HG03280 (cell line): ENCODE measurements around the gene NEU4.

Experiments
- ATAC-seq: cut with Tn5 transposase; IDR thresholded peaks from one replicate; pipeline ENCODE4 v1.9.1; 2021; ENCODE audit warnings: mild to moderate bottlenecking, moderate library complexity; ENCODE audit not compliant: unreplicated experiment

The NEU4 gene

DNA sequence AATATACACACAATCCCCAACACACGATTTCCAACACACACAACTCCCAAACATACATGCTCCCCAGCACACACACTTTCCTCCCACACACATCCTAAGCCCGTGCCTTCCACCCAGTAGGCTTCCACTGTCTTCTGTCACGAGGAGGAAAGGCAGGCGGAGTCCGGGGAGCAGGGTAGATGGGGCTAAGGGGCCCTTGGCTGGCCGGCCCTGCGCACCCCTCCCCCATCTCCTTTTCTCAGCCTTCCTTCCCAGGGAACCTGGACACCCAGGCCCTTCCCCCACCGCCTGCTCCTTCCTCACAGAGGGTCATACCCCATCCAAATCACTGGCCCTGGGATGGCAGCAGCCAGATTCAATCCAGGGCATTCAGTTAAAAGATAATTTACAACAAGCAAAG is 53.1 kb downstream of the NEU4 start:
- ATAC-seq = no peak

DNA sequence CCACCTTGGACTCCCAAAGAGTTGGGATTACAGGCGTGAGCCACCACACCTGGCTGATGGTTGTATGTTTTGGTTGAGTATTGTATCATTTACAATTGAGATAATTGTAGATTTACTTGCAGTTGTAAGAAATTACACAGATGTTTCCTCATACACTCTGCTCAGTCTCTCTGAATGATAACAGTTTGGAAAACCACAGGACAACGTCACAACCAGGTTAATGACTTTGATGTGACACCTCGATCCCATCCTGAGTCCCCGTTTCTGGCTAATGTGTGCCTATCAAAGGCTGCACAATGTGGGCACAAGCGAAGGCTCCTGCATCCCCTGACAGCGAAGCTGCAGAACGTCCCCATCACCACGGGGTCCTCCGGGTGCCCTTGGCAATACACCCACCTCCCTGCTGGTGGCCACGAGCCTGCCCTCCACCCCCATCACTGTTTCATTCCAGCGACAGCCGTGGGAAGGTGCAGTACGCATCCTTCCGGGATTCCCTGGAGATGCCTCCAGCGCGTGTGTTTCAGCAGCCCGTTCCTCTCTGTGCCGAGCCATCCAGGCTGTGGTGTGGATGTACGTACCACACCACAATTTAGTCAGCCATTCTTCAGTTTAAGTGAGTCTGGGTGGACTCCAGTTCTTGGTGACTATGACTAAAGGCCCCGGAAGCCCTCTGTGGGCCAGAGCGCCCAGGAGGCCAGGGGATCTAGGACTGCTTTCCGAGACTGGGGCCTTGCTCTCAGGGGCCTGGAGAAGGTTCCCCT is 54.0 kb downstream of the NEU4 start:
- ATAC-seq = no peak

GRCh38 chr2:241863536-241863954 is 54.6 kb downstream of the NEU4 start:
- no peak for ATAC-seq

GRCh38 chr2:241864168-241864849 is 55.3 kb downstream of the NEU4 start:
- ATAC-seq = no peak

DNA sequence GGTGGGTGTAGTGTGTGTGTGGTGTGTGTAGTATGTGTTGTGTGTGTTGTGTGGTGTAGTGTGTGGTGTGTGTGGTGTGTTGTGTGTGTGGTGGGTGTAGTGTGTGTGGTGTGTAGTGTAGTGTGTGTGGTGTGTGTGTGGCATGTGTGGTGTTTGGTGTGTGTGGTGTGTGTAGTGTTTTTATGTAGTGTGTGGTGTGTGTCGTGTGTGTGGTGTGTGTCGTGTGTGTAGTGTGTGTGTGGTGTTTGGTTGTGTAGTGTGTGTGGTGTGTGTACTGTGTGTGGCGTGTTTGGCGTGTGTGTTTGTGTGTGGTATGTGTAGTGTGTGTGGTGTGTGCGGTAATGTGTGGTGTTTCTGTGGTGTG is 55.8 kb downstream of the NEU4 start:
- no peak for ATAC-seq

- no peak for ATAC-seq
Measured at GRCh38 chr2:241865416-241865956, 56.5 kb downstream of the NEU4 start.

DNA sequence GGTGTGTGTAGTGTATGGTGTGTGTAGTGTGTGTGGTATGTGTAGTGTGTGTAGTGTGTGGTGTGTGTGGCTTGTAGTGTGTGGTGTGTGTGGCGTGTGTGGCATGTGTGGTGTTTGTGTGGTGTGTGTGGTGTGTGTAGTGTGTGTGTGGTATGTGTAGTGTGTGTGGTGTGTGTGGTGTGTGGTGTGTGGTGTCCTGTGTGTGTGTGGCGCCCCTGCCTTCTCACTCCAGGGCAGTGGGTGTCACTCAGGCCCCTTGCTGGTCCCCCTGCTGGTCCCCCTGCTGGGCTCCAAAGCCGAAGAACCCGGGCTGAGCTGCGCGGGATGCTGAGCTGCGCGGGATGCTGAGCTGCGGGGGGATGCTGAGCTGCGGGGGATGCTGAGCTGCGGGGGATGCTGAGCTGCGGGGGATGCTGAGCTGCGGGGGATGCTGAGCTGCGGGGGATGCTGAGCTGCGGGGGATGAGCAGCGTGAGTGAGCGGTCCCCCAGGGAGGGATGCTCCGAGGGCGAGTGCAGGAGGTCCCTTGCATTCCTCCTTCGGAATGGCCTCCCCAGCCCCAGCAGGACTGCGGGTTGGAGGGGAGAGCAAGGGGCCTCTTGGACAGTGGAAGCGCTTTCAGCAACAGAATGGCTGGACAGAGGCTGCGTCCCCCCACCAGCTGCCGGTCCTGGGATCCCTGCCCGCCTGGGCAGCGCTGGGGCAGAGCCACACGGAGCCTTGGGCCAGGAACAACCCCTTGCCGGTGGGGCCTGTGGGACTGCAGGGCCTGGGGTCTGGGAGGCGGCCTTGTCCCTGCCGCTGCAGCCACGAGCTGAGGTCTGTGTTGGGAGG is 57.2 kb downstream of the NEU4 start:
- ATAC-seq = no peak
